HuH-7 (cell line): ENCODE data around the gene RAVER1.
"Not testable (repeated sequence)": the region's sequence is repeated elsewhere in the genome, so short reads cannot be mapped to it uniquely, and the experiment has no call there.

Experiments used
- DNase-seq: peaks from one replicate; pipeline ENCODE4 v3.0.0; 2011; ENCODE audit warnings: low spot score

The RAVER1 gene

GRCh38 chr19:10332965-10333757 lies at the start of gene RAVER1:
Gene RAVER1 (minus strand): TSS chr19:10333529. CDS start chr19:10333507, 22 bp downstream.
- DNase-seq: peak; percentile 96

GRCh38 chr19:10383223-10383499 lies 49.8 kb upstream of the RAVER1 start:
- DNase-seq: not testable (repeated sequence)

- DNase-seq: peak; percentile 100
These were observed 47.2 kb upstream of the RAVER1 start, which contains the start of gene TYK2 for GRCh38 chr19:10380313-10381102. Gene TYK2 (minus strand): TSS chr19:10380572. CDS start chr19:10378406, 2,166 bp downstream.

- DNase-seq: no peak
These were observed 46.6 kb upstream of the RAVER1 start for GRCh38 chr19:10379880-10380312.

- no peak for DNase-seq
These were observed 44.8 kb upstream of the RAVER1 start for GRCh38 chr19:10378124-10378523.

GRCh38 chr19:10377140-10377640 lies 43.9 kb upstream of the RAVER1 start:
- not testable (repeated sequence) for DNase-seq

- no peak for DNase-seq
These were observed 41.6 kb upstream of the RAVER1 start for GRCh38 chr19:10374931-10375330.

- no peak for DNase-seq
These were observed 39.4 kb upstream of the RAVER1 start for GRCh38 chr19:10372690-10373089.

- no peak for DNase-seq
These were observed 34.9 kb upstream of the RAVER1 start for GRCh38 chr19:10368101-10368803.

- DNase-seq: not testable (repeated sequence)
These were observed 33.7 kb upstream of the RAVER1 start for GRCh38 chr19:10366950-10367512.

- no peak for DNase-seq
These were observed 32.2 kb upstream of the RAVER1 start for GRCh38 chr19:10365518-10365917.

- no peak for DNase-seq
These were observed 31.3 kb upstream of the RAVER1 start for GRCh38 chr19:10364644-10365043.

GRCh38 chr19:10363789-10364281 lies 30.5 kb upstream of the RAVER1 start:
- no peak for DNase-seq

- DNase-seq: no peak
These were observed 28.9 kb upstream of the RAVER1 start for GRCh38 chr19:10362259-10362658.

GRCh38 chr19:10361569-10362011 lies 28.3 kb upstream of the RAVER1 start:
- DNase-seq: no peak

GRCh38 chr19:10356431-10356830 lies 23.1 kb upstream of the RAVER1 start:
- no peak for DNase-seq

GRCh38 chr19:10353793-10354391 lies 20.6 kb upstream of the RAVER1 start:
- no peak for DNase-seq

- no peak for DNase-seq
These were observed 19.7 kb upstream of the RAVER1 start for GRCh38 chr19:10352764-10353671.

- DNase-seq: no peak
These were observed 13.2 kb upstream of the RAVER1 start for GRCh38 chr19:10346509-10346908.

GRCh38 chr19:10344780-10345179 lies 11.5 kb upstream of the RAVER1 start:
- no peak for DNase-seq
